HG03135 (cell line): ENCODE measurements around the gene RHAG.
"Not testable (repeated sequence)": the region's sequence is repeated elsewhere in the genome, so short reads cannot be mapped to it uniquely, and the experiment has no call there.

ENCODE experiments used
- ATAC-seq: cut with Tn5 transposase; IDR thresholded peaks from one replicate; pipeline ENCODE4 v1.9.1; 2021; ENCODE audit warnings: mild to moderate bottlenecking, moderate library complexity; ENCODE audit not compliant: unreplicated experiment

RHAG gene

GRCh38 chr6:49636713-49637349 is at the start of gene RHAG:
RHAG (minus strand) TSS chr6:49636839; CDS start chr6:49636812, 27 bp downstream.
- ATAC-seq, result no peak

GRCh38 chr6:49676671-49677281 is 40.1 kb upstream of the RHAG start:
- no peak for ATAC-seq

- ATAC-seq, result no peak
These were observed 39.2 kb upstream of the RHAG start for GRCh38 chr6:49675816-49676215.

GRCh38 chr6:49668083-49668511 is 31.5 kb upstream of the RHAG start:
- no peak for ATAC-seq

- no peak for ATAC-seq
These were observed 30.5 kb upstream of the RHAG start for GRCh38 chr6:49666930-49667757.

- no peak for ATAC-seq
These were observed 29.8 kb upstream of the RHAG start for GRCh38 chr6:49666480-49666879.

GRCh38 chr6:49664817-49665216 is 28.2 kb upstream of the RHAG start:
- ATAC-seq, result no peak

GRCh38 chr6:49664054-49664453 is 27.4 kb upstream of the RHAG start:
- ATAC-seq, result not testable (repeated sequence)

GRCh38 chr6:49662892-49663261 is 26.2 kb upstream of the RHAG start:
- ATAC-seq, result no peak

- ATAC-seq, result no peak
These were observed 25.7 kb upstream of the RHAG start for GRCh38 chr6:49662231-49662891.

GRCh38 chr6:49653942-49654341 is 17.3 kb upstream of the RHAG start:
- ATAC-seq, result no peak

GRCh38 chr6:49653438-49653837 is 16.8 kb upstream of the RHAG start:
- ATAC-seq, result no peak

- no peak for ATAC-seq
These were observed 14.6 kb upstream of the RHAG start for GRCh38 chr6:49651239-49651638.

- ATAC-seq, result no peak
These were observed 13.3 kb upstream of the RHAG start for GRCh38 chr6:49649988-49650387.

- no peak for ATAC-seq
These were observed 11.4 kb upstream of the RHAG start for GRCh38 chr6:49648036-49648435.

GRCh38 chr6:49647476-49647875 is 10.8 kb upstream of the RHAG start:
- ATAC-seq, result no peak

- ATAC-seq, result no peak
These were observed 10.3 kb upstream of the RHAG start for GRCh38 chr6:49646942-49647341.

GRCh38 chr6:49646130-49646824 is 9.6 kb upstream of the RHAG start:
- ATAC-seq, result no peak

GRCh38 chr6:49645139-49645538 is 8.5 kb upstream of the RHAG start:
- ATAC-seq, result no peak

GRCh38 chr6:49639177-49639817 is 2.7 kb upstream of the RHAG start:
- no peak for ATAC-seq
